DLD1 (cell line): Measurements from ENCODE around the gene FGF14.
"Not testable (repeated sequence)": the region's sequence is repeated elsewhere in the genome, so short reads cannot be mapped to it uniquely, and the experiment has no call there.

Source experiments
- in situ Hi-C: cut with HindIII; loops from 2 replicates; pipeline ENCODE4 v1.10.0; 2017; ENCODE audit warnings: low sequenced_read_pairs

Gene FGF14

GRCh38 chr13:102068323-102068722 lies 333.5 kb downstream of the FGF14 start:
- in situ Hi-C loops, result not testable (repeated sequence)

GRCh38 chr13:102055090-102055779 lies 346.6 kb downstream of the FGF14 start:
- in situ Hi-C loops, result no loop called here

DNA sequence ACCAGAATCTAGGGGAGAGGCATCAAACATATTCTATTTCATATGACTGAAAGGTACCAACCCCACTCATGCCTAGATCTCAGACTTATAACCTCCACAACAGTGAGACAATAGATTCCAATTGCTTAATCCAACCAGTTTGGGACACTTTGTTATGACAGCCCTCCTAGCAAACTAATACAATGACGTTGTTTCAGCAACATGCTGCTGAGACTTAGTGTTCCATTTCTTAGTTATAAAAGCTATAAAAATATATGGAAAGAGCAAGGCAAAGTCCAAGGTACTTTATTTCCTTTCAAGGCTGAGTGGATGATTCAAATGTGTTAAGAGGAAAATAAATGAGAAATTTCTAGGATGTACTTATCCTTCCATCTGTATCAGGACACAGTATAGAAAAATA lies 352.0 kb downstream of the FGF14 start:
- in situ Hi-C loops, result no loop called here

DNA sequence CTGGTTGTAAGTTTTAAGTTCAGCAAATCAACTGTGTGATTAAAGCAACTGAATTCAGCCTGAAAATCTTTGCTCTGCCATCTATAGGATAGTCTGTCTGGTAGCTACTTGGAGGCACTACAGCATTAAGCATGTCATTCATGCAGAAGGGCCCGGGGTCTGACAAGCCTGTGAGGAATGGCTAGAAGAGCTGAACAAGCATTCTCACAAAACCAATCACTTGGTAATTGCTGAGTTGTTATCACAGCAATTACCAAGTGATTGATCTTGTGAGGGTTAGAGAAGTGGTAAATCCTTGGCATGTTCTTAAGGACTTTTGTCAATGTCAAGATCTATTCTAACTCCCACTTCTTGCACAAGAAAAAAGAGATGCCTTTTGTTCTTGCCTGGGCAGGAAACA lies 356.1 kb downstream of the FGF14 start:
- in situ Hi-C loops, result no loop called here

GRCh38 chr13:102042746-102043145 lies 359.1 kb downstream of the FGF14 start:
- in situ Hi-C loops, result no loop called here

GRCh38 chr13:102041544-102041943 lies 360.3 kb downstream of the FGF14 start:
- in situ Hi-C loops, result no loop called here

DNA sequence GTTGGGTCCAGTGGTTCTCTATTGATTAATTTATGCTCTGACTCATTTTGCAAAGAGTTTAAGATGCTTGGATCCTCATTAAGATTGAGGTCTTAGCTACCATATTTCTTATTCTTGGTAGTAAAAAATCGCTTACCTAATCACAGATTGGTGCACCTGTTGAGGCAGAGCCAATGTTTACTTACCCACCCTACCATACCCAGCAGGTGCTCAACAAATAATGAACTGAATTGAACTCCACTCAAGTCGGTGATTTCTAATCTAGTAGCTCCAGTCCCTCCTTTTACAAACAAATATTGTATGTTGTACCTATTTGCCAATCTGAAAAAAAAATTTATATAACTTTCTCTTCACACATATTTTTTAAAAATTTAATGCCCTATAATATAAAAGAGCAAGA lies 361.0 kb downstream of the FGF14 start:
- in situ Hi-C loops, result no loop called here

- in situ Hi-C loops, result no loop called here
Measured at GRCh38 chr13:102039264-102039663, 362.6 kb downstream of the FGF14 start.

GRCh38 chr13:102038787-102039186 lies 363.1 kb downstream of the FGF14 start:
- in situ Hi-C loops, result no loop called here

DNA sequence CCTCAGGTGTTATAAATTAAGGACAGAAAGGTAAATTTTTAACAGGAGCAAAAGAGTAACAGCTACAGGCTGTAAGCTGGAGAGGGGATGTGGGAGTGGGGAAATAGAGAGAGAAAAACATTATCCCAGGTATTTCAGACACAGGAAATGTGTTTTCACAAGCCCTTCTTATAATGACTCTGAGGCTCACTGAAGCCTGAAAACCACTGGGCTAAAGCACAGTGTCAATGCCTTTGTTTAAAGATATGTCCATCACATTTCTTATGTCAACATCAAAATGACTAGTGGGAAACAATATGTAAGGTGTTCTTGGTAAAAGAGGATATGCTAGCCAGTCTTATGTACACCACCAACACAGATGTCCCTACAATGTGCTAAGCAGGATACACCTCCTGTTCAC lies 365.9 kb downstream of the FGF14 start:
- in situ Hi-C loops, result no loop called here

- in situ Hi-C loops, result no loop called here
Measured at GRCh38 chr13:102033857-102034331, 368.0 kb downstream of the FGF14 start.

- in situ Hi-C loops, result no loop called here
Measured at GRCh38 chr13:102033386-102033785, 368.5 kb downstream of the FGF14 start.

DNA sequence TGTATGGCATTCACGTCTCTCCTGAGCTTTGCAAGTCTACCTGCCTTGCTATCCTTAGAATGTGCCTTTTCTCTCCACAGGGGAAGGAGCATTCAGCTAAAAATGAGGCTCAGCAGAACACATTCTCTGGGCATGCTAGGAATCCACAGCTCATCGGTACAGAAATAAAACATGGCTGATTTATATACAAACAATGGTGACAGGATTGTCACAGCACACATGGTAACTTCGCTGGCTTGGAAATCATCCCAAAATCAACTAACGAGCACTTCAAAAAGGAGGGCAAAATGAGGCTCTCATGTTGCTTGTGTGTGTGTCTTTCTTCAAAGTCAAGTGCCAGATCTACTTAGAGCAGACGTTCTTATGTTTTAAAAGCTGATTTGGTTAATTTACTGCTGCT lies 373.0 kb downstream of the FGF14 start:
- in situ Hi-C loops, result no loop called here

- in situ Hi-C loops, result no loop called here
Measured at GRCh38 chr13:102028206-102028605, 373.6 kb downstream of the FGF14 start.

DNA sequence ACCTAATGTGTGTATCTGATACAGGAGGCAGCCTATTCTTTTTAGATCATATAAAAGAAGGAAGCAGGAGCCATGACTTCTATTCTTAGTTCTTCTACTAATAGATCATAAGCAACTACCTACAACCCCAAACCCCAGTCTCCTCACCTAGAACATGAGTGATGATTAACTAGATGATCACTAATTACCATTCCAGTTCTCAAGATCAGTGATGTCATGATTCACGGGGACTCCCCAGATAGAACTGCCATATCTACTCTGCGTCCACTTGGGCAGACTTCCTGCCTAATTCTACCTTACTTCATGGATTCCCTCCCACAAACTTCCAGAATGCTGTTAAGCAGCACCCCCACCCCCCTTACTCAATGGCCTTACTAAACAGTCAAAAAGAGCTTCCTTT lies 380.1 kb downstream of the FGF14 start:
- in situ Hi-C loops, result no loop called here

DNA sequence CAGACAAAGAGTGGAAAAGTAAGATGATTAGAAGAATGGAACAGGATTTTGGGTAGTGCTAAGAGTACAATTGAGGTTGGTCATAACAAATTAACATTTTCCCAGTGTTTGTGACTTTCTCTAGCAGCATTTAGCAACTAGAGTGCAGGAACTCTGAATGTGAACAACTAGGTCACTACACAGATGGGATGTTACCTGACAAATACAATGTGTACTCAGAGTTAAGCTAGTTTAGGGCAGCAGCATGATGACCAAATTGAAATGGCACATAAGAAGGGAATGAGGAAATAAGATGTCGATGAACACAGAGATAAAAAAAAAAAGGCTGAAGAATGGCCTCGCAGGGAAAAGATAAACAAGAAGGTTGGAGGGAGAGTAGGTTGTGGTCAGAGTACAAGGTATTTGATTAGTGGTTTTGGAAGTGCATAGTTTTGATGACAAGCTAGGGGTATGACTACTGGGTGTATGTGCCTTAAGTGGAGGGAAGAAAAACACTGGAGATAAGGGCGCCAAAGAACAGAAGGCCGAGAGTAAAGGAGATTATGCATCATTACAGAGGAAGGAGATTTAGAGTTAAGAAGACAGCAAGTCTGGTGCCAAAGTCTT lies 381.1 kb downstream of the FGF14 start:
- in situ Hi-C loops, result no loop called here

DNA sequence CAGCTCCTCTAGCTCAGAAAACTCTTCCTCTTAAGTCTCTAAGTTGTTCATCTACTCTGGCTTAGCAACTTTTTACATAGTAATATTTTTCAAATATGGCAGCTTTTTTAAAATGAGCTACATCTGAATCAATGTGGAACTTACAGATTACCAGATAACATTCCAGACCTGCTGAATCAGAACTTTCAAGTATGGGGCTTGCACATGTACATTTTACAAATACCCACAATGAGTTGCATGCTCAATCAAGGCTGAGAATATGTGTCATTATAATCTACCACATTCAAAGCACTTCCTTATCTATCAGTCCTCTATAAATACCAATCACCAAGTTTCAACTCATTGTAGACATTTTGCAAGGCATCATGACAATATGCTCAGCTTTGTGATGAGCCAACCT lies 383.1 kb downstream of the FGF14 start:
- in situ Hi-C loops, result no loop called here

DNA sequence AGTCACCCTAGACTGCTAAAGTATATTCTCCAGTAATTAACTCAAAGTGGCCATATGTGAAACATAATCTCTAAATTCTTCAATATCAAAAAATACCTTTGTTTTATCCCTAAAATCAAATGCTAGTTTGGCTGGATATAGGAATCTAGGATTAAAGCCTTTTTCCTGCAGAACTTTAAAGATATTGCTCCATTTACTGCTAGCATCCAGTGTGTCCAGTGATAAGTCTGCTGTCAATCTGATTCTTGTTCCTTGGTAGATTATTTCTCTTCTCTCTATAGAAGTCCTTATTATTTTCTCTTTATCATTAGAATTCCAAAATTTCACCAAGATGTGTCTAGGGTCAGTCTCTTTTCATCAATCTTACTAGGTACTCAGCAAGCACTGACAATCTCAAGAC lies 384.6 kb downstream of the FGF14 start:
- in situ Hi-C loops, result no loop called here

GRCh38 chr13:102012299-102013293 lies 389.3 kb downstream of the FGF14 start:
- in situ Hi-C loops, result no loop called here

DNA sequence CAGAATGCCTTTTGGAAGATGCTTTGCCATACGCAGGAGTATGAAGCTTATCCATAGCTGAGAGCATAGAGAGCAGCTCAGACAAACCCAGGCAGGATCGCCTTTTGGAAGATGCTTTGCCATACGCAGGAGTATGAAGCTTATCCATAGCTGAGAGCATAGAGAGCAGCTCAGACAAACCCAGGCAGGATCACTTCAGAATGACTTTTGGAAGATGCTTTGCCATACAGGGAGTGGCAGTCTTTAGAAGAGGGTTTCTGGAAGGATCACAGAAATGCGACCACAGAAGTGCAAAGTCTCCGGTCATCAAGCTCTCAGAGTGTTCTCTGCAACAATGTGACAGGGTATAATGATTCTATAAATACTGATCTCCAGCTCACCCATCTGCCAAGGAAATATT lies 390.4 kb downstream of the FGF14 start:
- in situ Hi-C loops, result not testable (repeated sequence)

GRCh38 chr13:102003848-102004570 lies 397.8 kb downstream of the FGF14 start:
- in situ Hi-C loops, result no loop called here
